Measurements from ENCODE around the gene ZBTB39.

- TF ChIP-seq, protein P1, sequence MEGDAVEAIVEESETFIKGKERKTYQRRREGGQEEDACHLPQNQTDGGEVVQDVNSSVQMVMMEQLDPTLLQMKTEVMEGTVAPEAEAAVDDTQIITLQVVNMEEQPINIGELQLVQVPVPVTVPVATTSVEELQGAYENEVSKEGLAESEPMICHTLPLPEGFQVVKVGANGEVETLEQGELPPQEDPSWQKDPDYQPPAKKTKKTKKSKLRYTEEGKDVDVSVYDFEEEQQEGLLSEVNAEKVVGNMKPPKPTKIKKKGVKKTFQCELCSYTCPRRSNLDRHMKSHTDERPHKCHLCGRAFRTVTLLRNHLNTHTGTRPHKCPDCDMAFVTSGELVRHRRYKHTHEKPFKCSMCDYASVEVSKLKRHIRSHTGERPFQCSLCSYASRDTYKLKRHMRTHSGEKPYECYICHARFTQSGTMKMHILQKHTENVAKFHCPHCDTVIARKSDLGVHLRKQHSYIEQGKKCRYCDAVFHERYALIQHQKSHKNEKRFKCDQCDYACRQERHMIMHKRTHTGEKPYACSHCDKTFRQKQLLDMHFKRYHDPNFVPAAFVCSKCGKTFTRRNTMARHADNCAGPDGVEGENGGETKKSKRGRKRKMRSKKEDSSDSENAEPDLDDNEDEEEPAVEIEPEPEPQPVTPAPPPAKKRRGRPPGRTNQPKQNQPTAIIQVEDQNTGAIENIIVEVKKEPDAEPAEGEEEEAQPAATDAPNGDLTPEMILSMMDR (IDR thresholded peaks at IDR 0.05) = no peak
- TF ChIP-seq POLR2A (IDR thresholded peaks at IDR 0.05) = no peak
Measured at GRCh38 chr12:57051011-57051410, 44.7 kb upstream of the ZBTB39 start.
